Trophoblast cell (in vitro differentiated cells and primary cell): ENCODE data around the gene SELENOP.

Source experiments
- DNase-seq, 2 donors: peaks; one replicate each; pipeline ENCODE4 v3.0.0-alpha.2; 2016
- H2AFZ ChIP-seq: 2 replicates; pipeline ENCODE4 v1.6.1; 2013; ENCODE audit warnings: low read length, moderate library complexity, mild to moderate bottlenecking; ENCODE audit not compliant: insufficient read depth, poor library complexity
- H2AK5ac ChIP-seq: 2 replicates; pipeline ENCODE4 v1.6.1; 2013; ENCODE audit warnings: mild to moderate bottlenecking, low read length
- H2BK120ac ChIP-seq: 2 replicates; pipeline ENCODE4 v1.6.1; 2013; ENCODE audit warnings: low read length, mild to moderate bottlenecking, moderate library complexity; ENCODE audit not compliant: insufficient read depth, poor library complexity
- H2BK12ac ChIP-seq: 2 replicates; pipeline ENCODE4 v1.6.1; 2013; ENCODE audit warnings: mild to moderate bottlenecking, low read length, moderate library complexity
- H2BK5ac ChIP-seq: 2 replicates; pipeline ENCODE4 v1.6.1; 2013; ENCODE audit warnings: low read length, low read depth, moderate library complexity, mild to moderate bottlenecking; ENCODE audit not compliant: poor library complexity
- H3K14ac ChIP-seq: 2 replicates; pipeline ENCODE4 v1.6.1; 2013; ENCODE audit warnings: mild to moderate bottlenecking, low read length
- H3K18ac ChIP-seq: 2 replicates; pipeline ENCODE4 v1.6.1; 2013; ENCODE audit warnings: mild to moderate bottlenecking, low read length
- H3K23ac ChIP-seq: 2 replicates; pipeline ENCODE4 v1.6.1; 2013; ENCODE audit warnings: low read length
- H3K27ac ChIP-seq: 2 replicates; pipeline ENCODE4 v1.5.1; 2013; ENCODE audit warnings: low read depth, mild to moderate bottlenecking, inconsistent platforms, low read length, moderate library complexity
- H3K27me3 ChIP-seq: 2 replicates; pipeline ENCODE4 v1.6.1; 2013; ENCODE audit warnings: inconsistent platforms, mild to moderate bottlenecking, low read length, moderate library complexity; ENCODE audit not compliant: insufficient read depth
- H3K36me3 ChIP-seq, 2 experiments: 1 replicate in 1 of 2; 2 replicates in 1 of 2; pipeline ENCODE4 v1.6.1; 2013; ENCODE audit warnings: low read length in 2 of 2, mild to moderate bottlenecking in 2 of 2, moderate library complexity in 1 of 2; ENCODE audit not compliant: insufficient read depth in 2 of 2, control insufficient read depth in 1 of 2
- H3K4ac ChIP-seq: 2 replicates; pipeline ENCODE4 v1.6.1; 2013; ENCODE audit warnings: low read depth, mild to moderate bottlenecking, low read length, moderate library complexity
- H3K4me1 ChIP-seq, 2 experiments: 1 replicate in 1 of 2; 2 replicates in 1 of 2; pipeline ENCODE4 v1.6.1; 2013; ENCODE audit warnings: low read length in 2 of 2, mild to moderate bottlenecking in 2 of 2, moderate library complexity in 1 of 2; ENCODE audit not compliant: insufficient read depth in 2 of 2, control insufficient read depth in 1 of 2
- H3K4me2 ChIP-seq: 2 replicates; pipeline ENCODE4 v1.6.1; 2013; ENCODE audit warnings: inconsistent platforms, mild to moderate bottlenecking, low read length, moderate library complexity
- H3K4me3 ChIP-seq: 2 replicates; pipeline ENCODE4 v1.5.1; 2013; ENCODE audit warnings: mild to moderate bottlenecking, low read depth, low read length, inconsistent platforms
- H3K79me1 ChIP-seq: one replicate; pipeline ENCODE4 v1.6.1; 2013; ENCODE audit warnings: low read length
- H3K79me2 ChIP-seq: 2 replicates; pipeline ENCODE4 v1.6.1; 2013; ENCODE audit warnings: low read length, mild to moderate bottlenecking; ENCODE audit not compliant: control insufficient read depth, insufficient read depth, poor library complexity
- H3K9ac ChIP-seq: 2 replicates; pipeline ENCODE4 v1.6.1; 2013; ENCODE audit warnings: mild to moderate bottlenecking, low read length
- H3K9me3 ChIP-seq: 2 replicates; pipeline ENCODE4 v1.6.1; 2013; ENCODE audit warnings: low read depth, mild to moderate bottlenecking, control low read depth, inconsistent platforms, low read length; ENCODE audit not compliant: insufficient read depth
- H4K12ac ChIP-seq: 2 replicates; pipeline ENCODE4 v1.6.1; 2013; ENCODE audit warnings: low read depth, mild to moderate bottlenecking, low read length, moderate library complexity
- H4K8ac ChIP-seq: 2 replicates; pipeline ENCODE4 v1.6.1; 2013; ENCODE audit warnings: low read depth, mild to moderate bottlenecking, low read length, moderate library complexity
- H4K91ac ChIP-seq: one replicate; pipeline ENCODE4 v1.6.1; 2013; ENCODE audit warnings: low read depth, mild to moderate bottlenecking, low read length, moderate library complexity
- WGBS: extraction: QIAGEN DNeasy Blood & Tissue Kit; methylation state at CpG from one replicate; pipeline ENCODE4 v1.1.7; 2013; ENCODE audit warnings: missing lambda C conversion rate; ENCODE audit not compliant: insufficient read length, insufficient coverage; ENCODE audit errors: extremely low coverage; 5-methylcytosine and 5-hydroxymethylcytosine counted together

The SELENOP gene

GRCh38 chr5:42810834-42811590 is 680 bp downstream of the SELENOP start:
- no peak overlapping the region for H4K8ac ChIP-seq
- H2BK5ac ChIP-seq, result no peak overlapping the region
- no peak overlapping the region for H3K9ac ChIP-seq
- H4K91ac ChIP-seq, result no peak overlapping the region
- no peaks in the 10 kb centered on the region for H3K79me1 ChIP-seq
- peaks cover 0 to 6% of the 10 kb centered on the region in 2 experiments for H3K4me1 ChIP-seq
- H4K12ac ChIP-seq, result no peak overlapping the region
- WGBS, result no CpG with 5 or more reads among the region's 3 CpGs
- H3K27ac ChIP-seq, result no peak overlapping the region
- no peaks in the 10 kb centered on the region for H3K27me3 ChIP-seq
- no peak overlapping the region for H2AFZ ChIP-seq
- H3K18ac ChIP-seq, result no peak overlapping the region
- H3K79me2 ChIP-seq, result no peaks in the 10 kb centered on the region
- DNase-seq, result no peak
- no peak overlapping the region for H3K4ac ChIP-seq
- H3K14ac ChIP-seq, result no peak overlapping the region
- H2AK5ac ChIP-seq, result no peak overlapping the region
- no peak overlapping the region for H3K4me3 ChIP-seq
- no peak overlapping the region for H3K23ac ChIP-seq
- H2BK12ac ChIP-seq, result no peak overlapping the region
- H2BK120ac ChIP-seq, result no peak overlapping the region
- H3K4me2 ChIP-seq, result peak overlapping the region; percentile 0
- no peaks in the 10 kb centered on the region for H3K9me3 ChIP-seq
- no peaks in the 10 kb centered on the region for H3K36me3 ChIP-seq

- Histone ChIP-seq H2AFZ (no peak overlapping the region), H4K91ac (no peak overlapping the region), H2BK120ac (no peak overlapping the region), H3K36me3 (no peaks in the 10 kb centered on the region), H2BK12ac (no peak overlapping the region), H3K27me3 (no peaks in the 10 kb centered on the region), H3K4me2 (no peak overlapping the region), H2BK5ac (no peak overlapping the region), H3K9me3 (no peaks in the 10 kb centered on the region), H3K14ac (no peak overlapping the region), H3K27ac (no peak overlapping the region), H3K79me1 (no peaks in the 10 kb centered on the region), H4K8ac (no peak overlapping the region), H4K12ac (no peak overlapping the region), H3K4me3 (no peak overlapping the region), H3K4ac (no peak overlapping the region), H3K9ac (no peak overlapping the region), H3K4me1 (peaks cover 0 to 6% of the 10 kb centered on the region in 2 experiments), H3K79me2 (no peaks in the 10 kb centered on the region), H3K23ac (no peak overlapping the region), H2AK5ac (no peak overlapping the region), H3K18ac (no peak overlapping the region)
- WGBS, result no CpG with 5 or more reads among the region's 4 CpGs
- no peak for DNase-seq
These were observed 2.6 kb downstream of the SELENOP start for GRCh38 chr5:42808888-42809611.

- Histone ChIP-seq H4K8ac (no peak overlapping the region), H4K91ac (no peak overlapping the region), H3K4me1 (no peaks in the 10 kb centered on the region), H3K79me1 (no peaks in the 10 kb centered on the region), H2BK5ac (no peak overlapping the region), H3K27ac (no peak overlapping the region), H2BK120ac (no peak overlapping the region), H2AFZ (no peak overlapping the region), H2AK5ac (no peak overlapping the region), H3K18ac (no peak overlapping the region), H3K4ac (no peak overlapping the region), H4K12ac (no peak overlapping the region), H3K9ac (no peak overlapping the region), H3K4me3 (no peak overlapping the region), H3K23ac (no peak overlapping the region), H3K4me2 (no peak overlapping the region), H3K79me2 (no peaks in the 10 kb centered on the region), H2BK12ac (no peak overlapping the region), H3K36me3 (no peaks in the 10 kb centered on the region), H3K27me3 (no peaks in the 10 kb centered on the region), H3K14ac (no peak overlapping the region), H3K9me3 (no peaks in the 10 kb centered on the region)
- no peak for DNase-seq
- WGBS, result no CpG with 5 or more reads among the region's 2 CpGs
These were observed 3.8 kb downstream of the SELENOP start for GRCh38 chr5:42807722-42808447.

GRCh38 chr5:42806701-42807262 is 4.9 kb downstream of the SELENOP start:
- no peaks in the 10 kb centered on the region for H3K27me3 ChIP-seq
- no peak overlapping the region for H3K9ac ChIP-seq
- H4K8ac ChIP-seq, result no peak overlapping the region
- no peak overlapping the region for H4K91ac ChIP-seq
- no peak overlapping the region for H2BK12ac ChIP-seq
- WGBS, result 94% methylated on average over 1 of the region's 3 CpGs
- H3K14ac ChIP-seq, result no peak overlapping the region
- no peak overlapping the region for H3K4me2 ChIP-seq
- H3K36me3 ChIP-seq, result no peaks in the 10 kb centered on the region
- no peak overlapping the region for H3K4ac ChIP-seq
- no peak overlapping the region for H2BK5ac ChIP-seq
- no peak overlapping the region for H2BK120ac ChIP-seq
- no peak overlapping the region for H2AK5ac ChIP-seq
- H3K9me3 ChIP-seq, result no peaks in the 10 kb centered on the region
- H3K4me1 ChIP-seq, result no peaks in the 10 kb centered on the region
- H3K18ac ChIP-seq, result no peak overlapping the region
- DNase-seq, result no peak
- H3K27ac ChIP-seq, result no peak overlapping the region
- H3K23ac ChIP-seq, result no peak overlapping the region
- no peaks in the 10 kb centered on the region for H3K79me2 ChIP-seq
- no peak overlapping the region for H4K12ac ChIP-seq
- H3K79me1 ChIP-seq, result no peaks in the 10 kb centered on the region
- no peak overlapping the region for H2AFZ ChIP-seq
- no peak overlapping the region for H3K4me3 ChIP-seq
